ENCODE data around the gene ZNF626. TPM values are rescaled to one million over a fixed set of nuclear protein-coding genes. Genes with fewer than 3 reads are reported as not detected.

The ZNF626 gene
- total and polyA plus RNA-seq, 2 of the 4 experiments (the other 2 are of a cell fraction) = 1.6 to 3.2 TPM

GRCh38 chr19:20667281-20667680 lies 5.9 kb upstream of the ZNF626 start:
- Histone ChIP-seq H4K8ac (ENCODE audit: low read depth in 2 of 2, low read length in 2 of 2) (no peak overlapping the region), H4K20me1 (ENCODE audit: insufficient read depth, low read length) (no peaks in the 10 kb centered on the region), H2AFZ (replicated peaks; ENCODE audit: low read length, poor library complexity) (no peak overlapping the region), H3K27ac (ENCODE audit: insufficient read depth, low read length) (no peak overlapping the region), H2BK5ac (ENCODE audit: low read depth, low read length, poor library complexity, severe bottlenecking) (no peak overlapping the region), H3K27me3 (ENCODE audit: control insufficient read depth, insufficient read depth, low read length) (no peaks in the 10 kb centered on the region), H3K4me1 (ENCODE audit: control insufficient read depth, insufficient read depth, low read length) (no peaks in the 10 kb centered on the region), H4K5ac (ENCODE audit: low read depth, low read length) (no peak overlapping the region), H2BK20ac (ENCODE audit: low read depth, low read length) (no peak overlapping the region), H3K56ac (ENCODE audit: extremely low read depth, insufficient read depth, low read length) (no peak overlapping the region), H3K23ac (ENCODE audit: low read depth, low read length) (no peak overlapping the region), H2AK5ac (ENCODE audit: low read depth, low read length) (no peak overlapping the region), H3K36me3 (ENCODE audit: control insufficient read depth, insufficient read depth, low read length) (no peaks in the 10 kb centered on the region), H3K14ac (replicated peaks; ENCODE audit: low read depth, low read length) (no peak overlapping the region), H3K4ac (ENCODE audit: low read depth, low read length) (no peak overlapping the region), H4K91ac (ENCODE audit: insufficient read depth, low read depth, low read length) (no peak overlapping the region), H3K79me1 (ENCODE audit: low read depth in 1 of 2, low read length in 2 of 2) (no peaks in the 10 kb centered on the region), H3K18ac (ENCODE audit: low read depth, low read length) (no peak overlapping the region), H3K4me2 (ENCODE audit: low read depth, low read length) (no peak overlapping the region), H3K9me1 (ENCODE audit: insufficient read depth, low read length) (no peaks in the 10 kb centered on the region), H3K9ac (ENCODE audit: low read depth, low read length) (no peak overlapping the region), H2BK15ac (ENCODE audit: low read depth, low read length) (no peak overlapping the region), H2AK9ac (replicated peaks; ENCODE audit: low read depth, low read length, poor library complexity) (no peak overlapping the region), H2BK120ac (ENCODE audit: low read depth, low read length) (no peak overlapping the region), H3K4me3 (ENCODE audit: insufficient read depth, low read depth, low read length) (no peak overlapping the region), H3K9me3 (ENCODE audit: control insufficient read depth, insufficient read depth, low read length) (peaks cover 18% of the 10 kb centered on the region)
- POLR2A ChIA-PET (ENCODE audit: unreplicated experiment) = no interaction called here
- dilution Hi-C loops (cut with HindIII; ENCODE audit: low sequenced_read_pairs, unreplicated experiment) (no loop called here), intact Hi-C loops (cut with micrococcal nuclease) (no loop called here), in situ Hi-C loops (cut with MboI; ENCODE audit: low sequenced_read_pairs) (no loop called here)
- no TSS peak for BruUV-seq (replicated peaks)
- WGBS, 2 experiments (ENCODE audit: extremely low coverage in 2 of 2, insufficient read length in 1 of 2) = no CpG with 5 or more reads among the region's 4 CpGs
- CTCF ChIA-PET = no interaction called here
- TF ChIP-seq NFE2L2 (IDR thresholded peaks at IDR 0.05; ENCODE audit: low read depth, low read length) (no peak), FOS (IDR thresholded peaks at IDR 0.05; ENCODE audit: low read depth, low read length) (no peak), MXI1 (IDR thresholded peaks at IDR 0.05; ENCODE audit: borderline replicate concordance, low read depth, low read length) (no peak), CTCF (conservative IDR thresholded peaks at IDR 0.05; ENCODE audit: low read depth, low read length) (no peak), CHD1 (IDR thresholded peaks at IDR 0.05; ENCODE audit: low read depth, low read length) (no peak), MAZ (IDR thresholded peaks at IDR 0.05; ENCODE audit: borderline replicate concordance, low read depth, low read length) (no peak), SMC3 (IDR thresholded peaks at IDR 0.05; ENCODE audit: low read depth, low read length) (no peak), USF2 (IDR thresholded peaks at IDR 0.05; ENCODE audit: low read depth, low read length) (no peak), BHLHE40 (IDR thresholded peaks at IDR 0.05; ENCODE audit: low read depth, low read length) (no peak), RCOR1 (IDR thresholded peaks at IDR 0.05; ENCODE audit: insufficient replicate concordance, low read length) (no peak), RFX5 (IDR thresholded peaks at IDR 0.05; ENCODE audit: low read depth, low read length) (no peak), MAFK (IDR thresholded peaks at IDR 0.05; ENCODE audit: low read depth, low read length) (no peak), POLR2A (IDR thresholded peaks at IDR 0.05; ENCODE audit: low read depth, low read length) (no peak), ELK1 (IDR thresholded peaks at IDR 0.05; ENCODE audit: borderline replicate concordance, low read depth, low read length) (no peak), RAD21 (IDR thresholded peaks at IDR 0.05; ENCODE audit: low read length) (no peak), CEBPB (IDR thresholded peaks at IDR 0.05; ENCODE audit: low read depth, low read length) (no peak)
- DNase-seq (no peak), ATAC-seq (ENCODE audit: low read depth) (no peak)
